HG02571 (cell line): ENCODE results near the gene CCDC89.
"Not testable (repeated sequence)": the region's sequence is repeated elsewhere in the genome, so short reads cannot be mapped to it uniquely, and the experiment has no call there.

ENCODE experiments used
- ATAC-seq: cut with Tn5 transposase; IDR thresholded peaks from one replicate; pipeline ENCODE4 v1.9.1; 2021; ENCODE audit warnings: mild to moderate bottlenecking, moderate library complexity; ENCODE audit not compliant: unreplicated experiment

CCDC89 gene

DNA sequence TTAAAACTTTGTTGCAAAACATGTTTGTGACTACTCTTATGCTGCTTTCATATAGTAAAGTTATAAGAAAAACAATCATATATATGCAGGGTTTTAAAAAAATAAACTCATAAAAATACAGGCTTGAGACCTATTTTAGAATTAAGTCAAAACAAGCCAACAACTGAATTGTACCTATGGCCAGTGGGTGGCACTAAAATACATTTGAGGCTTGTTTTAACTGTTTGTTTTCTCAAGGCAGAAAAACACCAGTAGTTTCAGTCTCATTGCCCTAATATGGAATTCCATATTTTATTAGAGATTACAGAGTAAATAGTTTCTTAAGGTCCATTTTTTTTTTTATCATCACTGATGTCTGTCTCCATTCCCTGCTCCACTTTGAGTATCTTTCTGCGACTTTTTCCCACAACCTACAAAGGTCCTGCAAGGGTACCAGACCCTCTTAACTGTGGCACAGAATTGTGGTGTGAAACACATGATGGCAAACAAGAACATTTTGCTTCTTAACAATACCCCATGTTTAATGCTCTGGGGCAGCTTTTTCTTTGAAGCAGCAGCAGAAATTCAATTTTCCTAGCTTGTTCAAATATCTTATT is 8.5 kb upstream of the CCDC89 start:
- ATAC-seq = no peak

- no peak for ATAC-seq
These were observed 723 bp downstream of the CCDC89 start for GRCh38 chr11:85685125-85685819.

- peak; percentile 84 for ATAC-seq
These were observed 3.4 kb downstream of the CCDC89 start for GRCh38 chr11:85682330-85683305.

DNA sequence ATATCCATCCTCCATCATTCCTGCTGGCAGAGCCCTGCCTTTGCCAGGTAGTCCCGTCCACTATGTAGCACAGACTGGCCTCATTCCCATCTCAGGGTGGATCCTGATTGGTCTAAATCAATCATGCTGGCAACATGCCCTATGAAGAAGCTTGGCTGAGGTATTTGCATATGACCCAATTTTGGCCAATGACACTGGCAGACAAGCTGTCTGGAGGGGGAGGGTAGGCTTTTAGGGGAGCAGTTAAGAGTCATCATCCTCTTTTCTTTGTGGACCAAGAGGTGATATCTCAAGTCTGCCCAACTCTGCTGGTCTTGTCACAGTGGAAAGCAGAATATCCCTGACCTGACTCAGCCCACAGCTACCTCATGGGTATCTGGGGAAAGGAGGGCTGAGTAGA is 5.1 kb downstream of the CCDC89 start:
- no peak for ATAC-seq

- ATAC-seq = no peak
These were observed 6.4 kb downstream of the CCDC89 start for GRCh38 chr11:85679576-85679975.

- no peak for ATAC-seq
These were observed 12.6 kb downstream of the CCDC89 start for GRCh38 chr11:85673393-85673792.

- ATAC-seq = no peak
These were observed 13.7 kb downstream of the CCDC89 start for GRCh38 chr11:85672105-85672902.

- ATAC-seq = not testable (repeated sequence)
These were observed 14.9 kb downstream of the CCDC89 start for GRCh38 chr11:85670949-85671663.

DNA sequence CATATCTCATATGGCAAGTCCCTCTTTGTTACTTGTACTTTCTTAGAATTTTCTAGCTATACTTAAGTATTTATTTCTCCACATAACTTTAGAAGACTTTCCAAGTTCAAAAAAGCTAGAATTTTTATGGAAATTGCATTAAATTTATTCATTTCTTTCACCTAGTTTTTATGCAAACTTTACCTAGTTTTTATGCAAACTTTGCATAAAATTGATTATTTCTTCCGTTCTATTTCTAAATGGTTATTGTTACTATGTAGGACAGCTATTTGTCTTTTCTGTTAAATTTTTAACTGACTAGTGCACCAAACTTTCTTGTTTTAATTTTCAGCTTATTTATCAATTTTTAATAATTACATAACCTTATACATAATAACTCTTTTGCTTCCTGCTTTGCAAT is 17.8 kb downstream of the CCDC89 start:
- no peak for ATAC-seq

GRCh38 chr11:85666687-85667086 is 19.3 kb downstream of the CCDC89 start:
- no peak for ATAC-seq

DNA sequence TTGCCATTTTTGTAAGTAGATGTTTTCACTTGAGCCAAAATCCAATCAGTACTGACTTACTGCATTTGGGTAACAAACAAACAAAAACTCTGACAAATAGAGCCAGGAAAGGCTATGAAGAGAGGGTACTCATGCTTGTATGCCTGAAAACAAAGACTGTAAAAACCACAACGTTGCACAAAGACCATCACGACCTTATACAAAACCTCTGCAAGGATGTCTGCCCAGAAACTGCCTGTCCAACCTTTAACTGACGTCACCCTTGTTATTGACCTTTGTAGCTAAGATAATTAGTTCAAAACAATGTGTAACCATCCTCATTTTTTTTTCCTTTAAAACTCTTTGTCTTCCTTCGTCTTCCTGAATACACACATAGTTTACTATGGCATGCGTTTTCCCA is 20.3 kb downstream of the CCDC89 start:
- no peak for ATAC-seq

DNA sequence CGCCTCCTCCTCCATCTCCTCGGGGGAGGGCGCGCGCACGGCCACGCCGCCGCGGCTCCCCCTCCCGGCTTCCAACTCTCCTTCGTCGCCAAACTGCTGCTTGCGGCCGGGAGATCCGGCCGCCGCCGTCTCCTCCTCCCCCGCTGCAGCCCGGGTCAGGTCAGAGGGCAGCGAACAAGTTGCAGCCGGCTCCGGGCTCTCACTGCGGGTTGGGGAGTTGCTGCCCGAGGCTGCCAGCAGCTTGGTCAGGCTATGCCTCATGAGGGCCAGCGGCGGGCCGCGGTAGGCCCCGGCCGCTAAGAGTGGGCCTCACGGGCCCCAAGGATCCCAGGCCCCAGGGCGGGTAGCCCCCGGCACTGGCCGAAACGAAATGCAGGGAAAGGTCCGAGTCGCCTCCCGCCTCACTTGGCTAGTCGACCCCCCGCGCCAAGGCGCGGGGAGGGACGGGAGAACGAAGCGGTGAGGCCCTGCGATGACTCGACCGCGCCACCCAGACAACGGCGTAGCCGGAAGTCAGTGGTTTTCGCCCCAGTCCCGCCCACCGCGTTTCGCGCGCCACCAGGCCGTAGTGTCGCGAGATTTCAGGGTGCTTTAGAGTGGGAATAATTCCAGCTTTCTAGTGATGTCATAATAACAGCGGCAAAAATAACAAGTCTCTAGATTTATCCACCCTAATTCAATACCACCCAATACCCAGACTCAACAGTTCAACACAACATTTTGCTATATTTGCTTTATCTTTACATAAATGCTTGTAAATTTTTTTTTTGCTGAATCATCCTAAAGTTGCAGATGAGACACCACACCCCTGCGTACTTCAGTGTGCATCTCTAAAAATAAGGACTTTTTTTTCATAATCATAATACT is 21.1 kb downstream of the CCDC89 start, which contains the start of gene CREBZF:
Gene CREBZF, minus strand, starts transcription at position 515 of the 867 bp plus-strand sequence. Its CDS starts 254 bp downstream, at position 261.
- peak; percentile 84 for ATAC-seq

DNA sequence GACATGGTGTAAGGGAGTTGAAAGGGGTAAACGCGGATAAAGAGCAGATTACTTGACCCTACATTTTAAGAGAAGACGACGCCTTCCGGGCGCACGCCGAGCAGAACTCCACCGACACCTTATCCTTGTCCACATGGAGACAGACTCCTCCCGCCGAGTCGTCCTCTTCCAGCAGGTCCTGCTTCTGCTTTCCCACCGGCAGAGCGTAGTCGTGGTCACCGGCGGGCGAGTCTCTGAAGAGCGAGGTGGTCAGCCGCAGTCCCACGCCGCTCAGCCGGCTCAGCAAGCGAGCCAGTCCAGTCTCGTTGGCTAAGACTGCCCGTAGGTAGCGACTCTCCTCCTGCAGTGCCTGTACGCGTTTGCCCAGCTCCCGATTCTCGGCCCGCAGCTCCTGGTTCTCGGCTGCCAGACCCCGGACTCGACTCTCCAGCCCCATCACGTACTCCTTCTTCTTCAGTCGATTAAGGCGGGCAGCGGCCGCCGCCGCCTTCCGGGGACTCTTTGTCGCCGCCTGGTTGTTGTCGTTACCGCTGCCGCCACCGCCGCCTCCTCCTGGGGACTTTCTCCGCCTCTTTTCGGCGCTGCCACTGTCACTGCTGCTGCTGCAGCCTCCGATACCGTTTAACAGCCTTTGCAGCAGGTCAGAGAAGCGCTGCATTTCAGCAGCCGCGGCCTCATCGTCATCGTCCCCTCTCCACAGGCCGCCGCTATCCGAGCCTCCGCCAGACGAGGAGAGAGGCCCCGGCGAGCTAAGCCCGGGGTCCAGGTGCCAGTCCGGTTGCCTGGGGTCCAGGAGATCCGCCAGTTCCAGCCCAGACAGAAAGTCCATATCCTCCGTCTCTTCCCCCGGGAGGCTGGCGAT is 22.0 kb downstream of the CCDC89 start:
- ATAC-seq = peak; percentile 70

- no peak for ATAC-seq
These were observed 22.8 kb downstream of the CCDC89 start for GRCh38 chr11:85663080-85663752.

DNA sequence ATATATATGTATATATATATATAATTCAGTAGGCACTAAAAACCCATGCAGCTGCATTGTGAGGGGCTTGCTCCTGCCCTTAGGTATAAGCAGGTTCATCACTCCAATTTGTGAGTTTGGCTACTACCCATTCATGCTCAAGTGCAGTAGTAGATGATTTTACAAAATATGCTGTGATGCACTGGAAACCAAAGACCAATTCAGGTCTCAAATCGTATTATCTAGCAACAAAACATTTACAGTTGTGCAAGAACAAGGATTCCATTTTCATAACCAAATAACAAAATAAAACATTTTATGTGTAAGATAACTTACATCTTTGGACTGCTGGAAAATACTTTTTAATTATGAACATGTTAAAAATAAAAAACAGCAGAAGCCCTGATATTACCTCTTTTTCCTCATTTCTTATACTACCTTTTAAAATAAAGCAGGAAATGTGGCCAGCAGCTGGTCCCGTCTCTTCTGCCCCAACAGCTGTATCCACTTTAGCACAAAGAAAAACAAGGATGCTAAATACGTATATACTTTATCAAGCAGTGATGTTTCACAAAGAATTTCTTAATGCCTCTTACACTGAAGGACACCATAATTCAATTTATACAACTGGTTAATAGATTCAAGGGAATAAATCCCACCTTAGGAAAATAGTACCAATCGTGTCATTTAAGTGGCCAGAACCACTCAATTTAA is 23.9 kb downstream of the CCDC89 start:
- ATAC-seq = no peak

DNA sequence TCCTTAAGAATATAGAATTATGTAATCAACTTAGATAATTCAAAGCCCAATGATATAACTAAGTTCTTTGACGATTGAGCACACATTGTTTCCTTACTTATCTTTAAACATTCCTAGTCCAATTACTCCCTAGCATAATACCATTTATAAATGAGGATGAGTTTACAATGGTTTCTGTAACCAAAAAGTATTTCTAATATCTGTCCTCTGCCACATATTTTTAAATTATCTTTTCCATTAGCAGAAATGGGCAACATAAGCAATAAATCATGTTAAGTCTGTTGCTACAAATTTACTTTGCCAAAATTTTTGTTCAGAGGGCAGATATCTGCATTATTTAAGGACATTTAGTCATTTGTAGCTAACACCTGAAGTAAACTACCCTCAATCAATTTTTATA is 27.8 kb downstream of the CCDC89 start:
- no peak for ATAC-seq

DNA sequence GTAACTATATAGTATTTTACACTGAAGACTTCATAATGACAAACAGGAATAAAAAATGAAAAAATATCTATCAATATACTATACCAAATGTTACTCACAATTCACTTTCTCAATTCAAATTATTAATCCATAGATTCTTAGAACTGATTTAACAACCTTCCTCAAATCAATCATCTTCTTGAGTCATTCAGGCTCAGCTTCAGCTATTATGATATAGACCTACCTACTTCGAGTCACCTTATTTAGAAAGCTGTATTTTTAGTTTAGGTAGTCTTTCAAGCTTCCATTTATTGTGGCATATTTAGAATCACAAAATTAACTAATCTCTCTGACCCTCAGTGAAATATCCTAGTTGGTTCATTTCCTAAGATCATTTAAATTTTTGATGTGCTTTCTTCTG is 29.2 kb downstream of the CCDC89 start:
- no peak for ATAC-seq
